Cardiac fibroblast (primary cell): ENCODE data around the gene KRT77.

ENCODE experiments used
- DNase-seq, 2 donors: peaks; one replicate each; pipeline versions ENCODE4 v3.0.0 to v3.0.0-alpha.2; 2010; ENCODE audit warnings: low read depth in 2 of 2
- H3K4me3 ChIP-seq, 2 donors: replicated peaks in 1 of 2; 1 replicate in 1 of 2; 2 replicates in 1 of 2; pipeline ENCODE4 v1.5.1; 2011; ENCODE audit warnings: low read depth in 2 of 2, low read length in 2 of 2, mild to moderate bottlenecking in 2 of 2, moderate library complexity in 1 of 2
- TF ChIP-seq, protein P1 (sequence below): IDR thresholded peaks from one replicate; pipeline ENCODE4 v1.5.1; 2011; ENCODE audit warnings: low read depth, mild to moderate bottlenecking, low read length, inconsistent platforms

KRT77 gene

GRCh38 chr12:52689936-52690335 is 13.4 kb downstream of the KRT77 start:
- TF ChIP-seq, protein P1, sequence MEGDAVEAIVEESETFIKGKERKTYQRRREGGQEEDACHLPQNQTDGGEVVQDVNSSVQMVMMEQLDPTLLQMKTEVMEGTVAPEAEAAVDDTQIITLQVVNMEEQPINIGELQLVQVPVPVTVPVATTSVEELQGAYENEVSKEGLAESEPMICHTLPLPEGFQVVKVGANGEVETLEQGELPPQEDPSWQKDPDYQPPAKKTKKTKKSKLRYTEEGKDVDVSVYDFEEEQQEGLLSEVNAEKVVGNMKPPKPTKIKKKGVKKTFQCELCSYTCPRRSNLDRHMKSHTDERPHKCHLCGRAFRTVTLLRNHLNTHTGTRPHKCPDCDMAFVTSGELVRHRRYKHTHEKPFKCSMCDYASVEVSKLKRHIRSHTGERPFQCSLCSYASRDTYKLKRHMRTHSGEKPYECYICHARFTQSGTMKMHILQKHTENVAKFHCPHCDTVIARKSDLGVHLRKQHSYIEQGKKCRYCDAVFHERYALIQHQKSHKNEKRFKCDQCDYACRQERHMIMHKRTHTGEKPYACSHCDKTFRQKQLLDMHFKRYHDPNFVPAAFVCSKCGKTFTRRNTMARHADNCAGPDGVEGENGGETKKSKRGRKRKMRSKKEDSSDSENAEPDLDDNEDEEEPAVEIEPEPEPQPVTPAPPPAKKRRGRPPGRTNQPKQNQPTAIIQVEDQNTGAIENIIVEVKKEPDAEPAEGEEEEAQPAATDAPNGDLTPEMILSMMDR, result no peak
- no peak for DNase-seq
- no peak overlapping the region for H3K4me3 ChIP-seq

DNA sequence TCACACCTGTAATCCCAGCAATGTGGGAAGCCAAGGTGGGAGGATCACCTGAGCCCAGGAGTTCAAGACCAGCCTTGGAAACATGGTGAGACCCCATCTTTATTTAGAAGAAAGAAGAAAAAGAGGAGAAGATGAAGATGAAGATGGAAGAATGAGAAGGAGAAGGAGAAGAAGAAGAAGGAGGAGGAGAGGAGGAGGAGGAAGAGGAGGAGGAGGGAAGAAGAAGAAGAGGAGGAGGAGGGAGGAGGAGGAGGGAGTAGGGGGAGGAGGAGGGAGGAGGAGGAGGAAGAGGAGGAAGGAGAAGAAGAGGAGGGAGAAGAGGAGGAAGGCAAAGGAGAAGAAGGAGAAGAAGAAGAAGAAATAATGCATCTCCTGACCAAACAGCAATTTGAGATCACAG is 14.1 kb downstream of the KRT77 start:
- TF ChIP-seq, protein P1, result no peak
- DNase-seq, result no peak
- H3K4me3 ChIP-seq, result no peak overlapping the region

DNA sequence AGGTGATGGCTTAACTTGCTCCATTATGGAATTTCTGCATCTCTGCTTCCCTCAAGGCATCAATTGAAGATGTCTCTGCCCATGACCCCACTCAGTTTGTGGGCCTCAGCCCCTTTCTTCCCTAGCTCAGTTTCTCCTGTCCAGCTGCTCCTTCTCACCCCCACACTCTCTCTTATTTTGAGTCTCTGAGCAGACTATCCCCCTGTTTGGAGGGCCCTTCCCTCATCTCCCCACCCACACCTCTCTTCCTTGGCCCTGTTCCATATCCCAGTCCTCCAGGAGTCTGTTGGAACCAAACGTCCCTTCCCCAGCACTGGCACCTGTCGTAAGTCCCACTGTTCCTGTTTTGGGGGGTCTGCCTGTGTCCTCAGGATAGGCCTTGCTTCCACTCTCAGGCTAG is 14.8 kb downstream of the KRT77 start:
- TF ChIP-seq, protein P1, result no peak
- DNase-seq, result no peak
- no peak overlapping the region for H3K4me3 ChIP-seq

DNA sequence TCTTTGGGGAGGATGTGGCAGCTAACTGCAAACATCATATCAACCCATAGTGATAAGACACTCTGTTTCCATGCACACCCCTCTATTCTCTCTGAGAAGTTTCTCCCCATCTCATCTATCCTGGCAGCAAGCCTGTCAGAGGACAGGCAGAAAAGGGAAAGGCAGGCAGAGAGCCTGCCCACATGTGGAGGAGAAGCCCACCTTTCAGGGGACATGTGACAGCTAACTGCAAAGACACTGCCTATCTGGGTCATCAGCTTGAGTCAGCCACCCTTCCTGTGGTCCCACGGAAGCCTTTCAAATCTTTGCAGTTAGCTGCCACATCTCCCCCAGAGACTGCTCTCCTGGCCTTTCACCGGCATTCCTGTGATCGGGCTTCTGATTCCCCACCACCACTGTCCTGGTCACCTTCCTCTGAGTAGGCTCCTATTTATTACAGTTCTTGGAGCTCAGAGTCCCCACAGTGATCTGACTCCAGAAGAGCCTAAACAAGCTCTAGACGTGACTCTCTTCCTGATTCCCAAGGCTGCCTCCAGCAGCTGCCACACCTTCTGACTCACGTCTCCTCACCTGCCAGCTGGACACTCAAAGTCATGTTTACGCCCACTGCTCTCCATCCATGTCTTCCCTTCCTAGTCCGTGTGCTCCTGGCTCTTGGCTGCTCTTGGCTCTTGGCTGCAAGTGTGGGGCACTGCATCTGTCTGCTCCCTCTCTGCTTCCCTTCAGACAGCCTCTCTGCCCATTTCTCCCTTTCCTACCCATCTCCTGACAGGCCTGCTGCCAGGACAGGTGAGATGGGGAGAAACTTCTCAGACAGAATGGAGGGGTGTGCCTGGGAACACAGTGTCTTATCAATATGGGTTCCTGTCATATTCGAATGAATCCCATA is 15.6 kb downstream of the KRT77 start:
- TF ChIP-seq, protein P1, result no peak
- DNase-seq, result no peak

DNA sequence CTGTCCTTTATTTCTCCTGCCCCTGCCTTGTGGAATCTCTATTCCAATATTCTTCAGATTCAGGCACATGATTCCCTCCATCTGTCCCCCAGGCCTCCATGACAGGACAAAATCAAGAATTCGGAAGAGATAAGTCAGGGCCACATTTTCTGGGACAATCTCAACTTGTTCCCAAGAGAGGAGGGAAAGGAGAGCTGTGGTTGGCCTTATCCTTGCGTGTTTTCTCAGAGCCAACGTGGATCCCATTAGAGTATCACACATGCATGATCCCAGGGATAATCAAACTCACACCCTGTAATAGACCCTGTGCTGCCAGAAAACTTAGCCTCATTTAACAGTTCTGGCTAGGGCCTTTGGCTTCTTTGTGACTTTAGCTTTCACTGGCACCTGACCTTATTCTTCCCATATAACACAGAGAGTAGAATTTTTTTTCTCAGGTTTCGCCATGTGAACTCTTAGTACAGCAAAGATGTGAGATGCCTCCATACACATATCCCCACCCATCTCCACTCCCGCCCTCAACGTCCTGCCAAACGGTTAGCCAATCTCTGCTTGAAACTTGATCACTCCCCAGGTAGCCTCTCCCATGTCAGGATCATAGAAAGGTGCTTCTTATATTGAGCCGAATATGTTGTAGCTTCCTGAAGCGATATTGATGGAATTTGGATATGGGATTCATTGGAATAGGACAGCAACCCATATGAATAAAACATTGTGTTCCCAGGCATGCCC is 16.4 kb downstream of the KRT77 start:
- TF ChIP-seq, protein P1, result no peak
- H3K4me3 ChIP-seq, result no peak overlapping the region
- DNase-seq, result no peak

More for the DNA sequence above, 15.6 kb downstream of the KRT77 start:
- no peak overlapping the region for H3K4me3 ChIP-seq

DNA sequence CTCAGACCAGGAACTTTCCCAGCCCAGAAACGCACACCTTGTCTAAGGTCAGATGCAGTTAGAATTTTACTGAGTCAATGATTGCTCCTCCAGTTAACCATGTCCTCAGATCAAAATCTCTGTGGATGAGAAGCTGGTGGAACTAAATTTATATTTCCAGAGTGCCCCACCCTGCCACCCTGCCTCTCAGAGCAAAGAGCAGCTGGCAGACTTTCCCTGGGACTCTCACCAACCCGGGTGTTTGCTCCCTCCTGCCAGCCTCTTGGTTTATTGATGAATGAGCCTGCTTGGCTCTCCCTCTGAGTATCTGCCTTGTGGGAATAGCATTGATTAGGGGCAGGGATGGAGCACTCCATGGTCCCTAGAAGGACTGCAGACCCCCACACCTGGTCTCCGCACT is 17.3 kb downstream of the KRT77 start:
- no peak overlapping the region for H3K4me3 ChIP-seq
- TF ChIP-seq, protein P1, result no peak
- DNase-seq, result no peak
